A673 (cell line): Measurements from ENCODE around the gene ACAP2. TPM values are rescaled to one million over a fixed set of nuclear protein-coding genes. Genes with fewer than 3 reads are reported as not detected.

Source experiments
- BruUV-seq: library from RNA; stranded (reverse); fragments of 400-500 nt; replicated peaks from 2 replicates; lab custom pipeline; 2021; lab: Mats Ljungman, UMichigan
- CTCF ChIA-PET: fragments of 300-600 bp; sonication (Branson Sonifier 250); formaldehyde crosslinking; loops from one replicate; lab custom pipeline; 2022; ENCODE audit warnings: antibody characterized with exemption; lab: Charles Lee
- POLR2A ChIA-PET: fragments of 300-600 bp; sonication (Branson Sonifier 250); formaldehyde crosslinking; loops from one replicate; lab custom pipeline; 2022; ENCODE audit warnings: antibody characterized with exemption; ENCODE audit not compliant: low non-redundant PET; lab: Charles Lee
- DNase-seq: peaks from one replicate; pipeline ENCODE4 v3.0.0-alpha.2; 2015; ENCODE audit warnings: low spot score
- H3K27ac ChIP-seq: fragments of 200-600 bp; sonication (generic); 2 replicates; pipeline ENCODE4 v1.5.1; 2016; ENCODE audit warnings: mixed run types, low read depth, mild to moderate bottlenecking, mixed read lengths, antibody characterized with exemption, low read length; ENCODE audit not compliant: poor library complexity, severe bottlenecking
- H3K27me3 ChIP-seq: fragments of 200-600 bp; sonication (generic); replicated peaks from 2 replicates; pipeline ENCODE4 v1.6.1; 2017; ENCODE audit warnings: mixed run types, low read depth, mild to moderate bottlenecking, mixed read lengths, antibody characterized with exemption, low read length; ENCODE audit not compliant: insufficient read depth, poor library complexity
- H3K36me3 ChIP-seq: fragments of 200-600 bp; sonication (generic); 2 replicates; pipeline ENCODE4 v1.6.1; 2016; ENCODE audit warnings: mixed run types, mild to moderate bottlenecking, mixed read lengths, antibody characterized with exemption, low read length; ENCODE audit not compliant: insufficient read depth, poor library complexity, severe bottlenecking
- H3K4me1 ChIP-seq: fragments of 200-600 bp; sonication (generic); 2 replicates; pipeline ENCODE4 v1.6.1; 2017; ENCODE audit warnings: mixed run types, mild to moderate bottlenecking, mixed read lengths, antibody characterized with exemption, low read length; ENCODE audit not compliant: insufficient read depth, poor library complexity, severe bottlenecking
- H3K4me3 ChIP-seq: fragments of 200-600 bp; sonication (generic); 2 replicates; pipeline ENCODE4 v1.5.1; 2016; ENCODE audit warnings: low read depth, mixed run types, mild to moderate bottlenecking, mixed read lengths, low read length; ENCODE audit not compliant: poor library complexity, severe bottlenecking
- H3K9me3 ChIP-seq: fragments of 200-600 bp; sonication (generic); 2 replicates; pipeline ENCODE4 v1.6.1; 2016; ENCODE audit warnings: mixed run types, low read depth, mild to moderate bottlenecking, mixed read lengths, antibody characterized with exemption, low read length; ENCODE audit not compliant: poor library complexity, severe bottlenecking
- EZH2 ChIP-seq: fragments of 200-600 bp; sonication (generic); IDR thresholded peaks from 2 replicates; pipeline ENCODE4 v1.6.1; 2017; ENCODE audit warnings: borderline replicate concordance, low read depth, mild to moderate bottlenecking, mixed read lengths, antibody characterized with exemption, low read length; ENCODE audit not compliant: poor library complexity, severe bottlenecking
- intact Hi-C: fragments of 100-400 bp; cut with micrococcal nuclease; formaldehyde crosslinking; loops from one replicate; pipeline ENCODE4 v1.10.0; 2022; ENCODE audit not compliant: unreplicated experiment
- total RNA-seq: library from RNA; stranded (reverse); gene quantifications from 2 replicates; pipeline ENCODE4 v1.2.3, GENCODE V29; 2021
- TF ChIP-seq, protein P1 (sequence below): fragments of 300-800, 200-600 bp; sonication (generic); conservative IDR thresholded peaks from 2 replicates; pipeline ENCODE4 v1.5.1; 2017; ENCODE audit warnings: low read depth, mild to moderate bottlenecking, antibody characterized with exemption, low read length, moderate library complexity, mixed read lengths

ACAP2 gene
- total RNA-seq, 1 experiment from 2014 or later, result 47.4 TPM

DNA sequence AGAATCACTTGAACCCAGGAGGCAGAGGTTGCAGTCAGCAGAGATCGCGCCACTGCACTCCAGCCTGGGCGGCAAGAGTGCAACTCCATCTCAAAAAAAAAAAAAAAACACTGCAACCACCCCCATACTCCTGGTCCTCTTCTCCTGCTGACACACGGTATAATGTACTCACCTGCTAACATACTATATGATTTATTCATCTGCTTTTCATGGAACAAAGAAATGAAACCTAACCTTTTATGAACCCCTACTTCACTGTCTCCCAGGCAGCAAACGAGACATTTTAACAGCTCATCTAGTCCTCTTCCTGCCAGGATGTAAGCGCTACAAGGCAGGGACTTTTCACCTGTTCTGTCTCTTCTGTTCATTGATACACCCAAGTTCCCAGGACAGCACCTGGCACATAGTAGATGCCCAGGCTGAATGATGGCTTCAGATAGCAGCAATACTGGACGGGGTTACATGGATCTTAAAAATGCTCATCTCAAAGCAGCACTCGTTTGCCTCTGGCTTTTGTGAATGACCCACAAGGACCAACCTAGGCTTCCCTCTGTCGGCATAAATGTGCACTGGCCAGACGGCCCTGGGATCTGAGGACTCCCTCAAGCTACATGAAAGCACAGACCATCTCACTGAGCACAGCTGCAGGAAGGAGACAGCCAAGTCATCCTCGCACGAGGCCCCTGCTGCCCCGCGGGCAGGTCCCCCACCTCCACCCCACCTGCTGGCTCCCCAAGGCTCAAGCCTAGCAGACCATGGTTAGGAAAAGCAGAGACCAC, 192.2 kb downstream of the ACAP2 start:
- no peak for DNase-seq
- H3K27me3 ChIP-seq, result no peaks in the 10 kb centered on the region
- H3K27ac ChIP-seq, result no peak overlapping the region
- H3K36me3 ChIP-seq, result peaks cover 3% of the 10 kb centered on the region
- no peaks in the 10 kb centered on the region for H3K9me3 ChIP-seq
- intact Hi-C loops, result no loop called here
- TF ChIP-seq, protein P1, sequence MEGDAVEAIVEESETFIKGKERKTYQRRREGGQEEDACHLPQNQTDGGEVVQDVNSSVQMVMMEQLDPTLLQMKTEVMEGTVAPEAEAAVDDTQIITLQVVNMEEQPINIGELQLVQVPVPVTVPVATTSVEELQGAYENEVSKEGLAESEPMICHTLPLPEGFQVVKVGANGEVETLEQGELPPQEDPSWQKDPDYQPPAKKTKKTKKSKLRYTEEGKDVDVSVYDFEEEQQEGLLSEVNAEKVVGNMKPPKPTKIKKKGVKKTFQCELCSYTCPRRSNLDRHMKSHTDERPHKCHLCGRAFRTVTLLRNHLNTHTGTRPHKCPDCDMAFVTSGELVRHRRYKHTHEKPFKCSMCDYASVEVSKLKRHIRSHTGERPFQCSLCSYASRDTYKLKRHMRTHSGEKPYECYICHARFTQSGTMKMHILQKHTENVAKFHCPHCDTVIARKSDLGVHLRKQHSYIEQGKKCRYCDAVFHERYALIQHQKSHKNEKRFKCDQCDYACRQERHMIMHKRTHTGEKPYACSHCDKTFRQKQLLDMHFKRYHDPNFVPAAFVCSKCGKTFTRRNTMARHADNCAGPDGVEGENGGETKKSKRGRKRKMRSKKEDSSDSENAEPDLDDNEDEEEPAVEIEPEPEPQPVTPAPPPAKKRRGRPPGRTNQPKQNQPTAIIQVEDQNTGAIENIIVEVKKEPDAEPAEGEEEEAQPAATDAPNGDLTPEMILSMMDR, result no peak
- TF ChIP-seq EZH2, result no peak
- BruUV-seq, result no TSS peak
- ChIA-PET CTCF (no interaction called here), POLR2A (no interaction called here)
- peaks cover 36% of the 10 kb centered on the region for H3K4me1 ChIP-seq
- no peak overlapping the region for H3K4me3 ChIP-seq

DNA sequence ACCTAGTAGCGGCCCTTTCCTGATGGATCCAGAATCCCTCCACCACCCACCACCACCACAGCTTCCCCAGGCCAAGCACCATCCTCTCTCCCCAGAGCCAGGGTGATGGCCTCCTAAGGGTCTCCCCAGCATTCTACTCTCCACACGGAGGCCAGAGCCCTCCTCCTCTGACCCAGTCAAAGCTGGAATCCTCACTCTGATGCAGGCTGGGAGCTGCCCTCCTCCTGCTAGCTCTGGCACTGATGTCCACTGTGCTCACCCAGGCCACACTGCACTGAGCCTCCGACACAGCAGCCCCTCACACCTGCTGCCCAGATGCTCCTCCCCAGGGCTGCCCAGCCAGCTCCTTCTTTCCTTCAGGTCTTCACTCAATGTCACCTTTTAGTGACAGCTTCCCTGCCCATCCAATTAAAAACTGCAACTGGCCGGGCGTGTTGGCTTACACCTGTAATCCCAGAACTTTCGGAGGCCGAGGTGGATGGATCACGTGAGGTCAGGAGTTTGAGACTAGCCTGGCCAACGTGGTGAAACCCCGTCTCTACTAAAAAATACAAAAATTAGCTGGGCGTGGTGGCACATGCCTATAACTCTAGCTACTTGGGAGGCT, 192.9 kb downstream of the ACAP2 start:
- no peak overlapping the region for H3K27ac ChIP-seq

DNA sequence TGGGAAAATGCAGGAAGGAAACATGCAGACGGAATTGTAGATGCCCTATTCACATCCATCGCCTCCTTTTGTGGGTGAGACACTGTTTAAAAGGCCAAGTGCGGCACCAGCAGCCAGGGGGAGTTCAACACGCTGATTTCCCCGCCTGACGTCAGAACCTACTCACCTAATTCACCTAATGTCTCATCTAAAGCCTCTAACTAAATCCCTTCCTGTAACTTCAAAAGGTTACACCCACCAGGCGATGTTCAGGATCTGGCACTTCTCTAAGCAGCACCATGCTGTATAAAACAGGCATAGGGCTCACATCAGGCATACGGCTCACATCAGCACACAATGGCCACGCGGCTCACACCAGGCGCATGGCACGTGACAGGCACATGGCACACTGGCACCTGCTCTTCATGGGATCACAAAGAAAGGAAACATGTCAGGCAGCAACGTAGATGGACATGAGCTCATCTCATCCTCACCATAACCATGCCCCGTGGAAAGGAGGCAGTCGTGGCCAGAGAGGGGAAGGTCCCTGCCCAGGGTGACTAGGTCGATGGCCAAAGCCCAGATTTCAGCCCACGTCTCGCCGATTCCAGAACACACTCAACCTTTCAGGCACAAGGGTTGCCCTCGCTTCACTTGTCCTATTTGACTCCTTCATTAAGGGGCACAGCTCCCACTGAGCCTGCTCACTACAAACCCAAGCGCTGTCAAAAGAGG, 193.6 kb downstream of the ACAP2 start:
- peaks cover 3% of the 10 kb centered on the region for H3K36me3 ChIP-seq
- peaks cover 22% of the 10 kb centered on the region for H3K4me1 ChIP-seq
- no peak for DNase-seq
- no peaks in the 10 kb centered on the region for H3K9me3 ChIP-seq
- H3K27ac ChIP-seq, result no peak overlapping the region
- CTCF ChIA-PET, result no interaction called here
- POLR2A ChIA-PET, result no interaction called here
- TF ChIP-seq EZH2, result no peak
- TF ChIP-seq, protein P1, result no peak
- no TSS peak for BruUV-seq
- H3K4me3 ChIP-seq, result no peak overlapping the region
- H3K27me3 ChIP-seq, result no peaks in the 10 kb centered on the region
- intact Hi-C loops, result no loop called here

More for the DNA sequence above, 192.9 kb downstream of the ACAP2 start:
- H3K4me3 ChIP-seq, result no peak overlapping the region
- POLR2A ChIA-PET, result no interaction called here
- peaks cover 29% of the 10 kb centered on the region for H3K4me1 ChIP-seq
- CTCF ChIA-PET, result no interaction called here
- no peaks in the 10 kb centered on the region for H3K27me3 ChIP-seq
- H3K36me3 ChIP-seq, result peaks cover 3% of the 10 kb centered on the region
- no TSS peak for BruUV-seq
- no peak for DNase-seq
- TF ChIP-seq EZH2, result no peak
- TF ChIP-seq, protein P1, result no peak
- no peaks in the 10 kb centered on the region for H3K9me3 ChIP-seq
- intact Hi-C loops, result no loop called here
